Upper lobe of left lung (tissue), 4 donors: ENCODE data around the gene PDZD8.

Experiments
- EP300 ChIP-seq, 4 donors: sonication (generic); formaldehyde crosslinking; IDR thresholded peaks; one replicate each; pipeline ENCODE4 v1.5.1; 2017; ENCODE audit warnings: antibody characterized with exemption in 4 of 4, control low read depth in 2 of 4
- TF ChIP-seq, protein P1 (sequence below), 6 experiments: fragments of 450-650 bp in 4 of 6; fragments of 200-600 bp in 2 of 6; sonication (generic) in 2 of 6; IDR thresholded peaks; one replicate each; pipeline ENCODE4 v1.5.1; 2016 to 2019; ENCODE audit warnings: antibody characterized with exemption in 6 of 6

DNA sequence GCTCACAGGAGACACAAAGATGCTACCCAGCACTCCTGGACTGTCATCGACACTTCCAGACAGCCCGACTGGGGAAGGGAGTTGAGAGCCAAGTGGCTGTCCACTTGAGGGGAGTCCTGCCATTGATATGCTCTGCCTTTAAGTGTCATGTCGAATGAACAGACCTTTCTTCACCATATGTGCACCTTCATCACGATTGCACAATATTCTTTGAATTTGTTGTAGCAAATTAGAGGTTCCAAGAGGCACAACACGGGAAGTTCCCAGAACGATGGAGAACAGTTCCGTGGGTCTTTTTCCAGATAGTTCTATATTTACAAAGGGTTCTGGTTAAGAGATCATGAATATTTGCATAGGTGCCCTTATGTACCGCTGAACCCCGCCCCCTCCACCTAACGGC is 118.3 kb downstream of the PDZD8 start:
- TF ChIP-seq, protein P1, sequence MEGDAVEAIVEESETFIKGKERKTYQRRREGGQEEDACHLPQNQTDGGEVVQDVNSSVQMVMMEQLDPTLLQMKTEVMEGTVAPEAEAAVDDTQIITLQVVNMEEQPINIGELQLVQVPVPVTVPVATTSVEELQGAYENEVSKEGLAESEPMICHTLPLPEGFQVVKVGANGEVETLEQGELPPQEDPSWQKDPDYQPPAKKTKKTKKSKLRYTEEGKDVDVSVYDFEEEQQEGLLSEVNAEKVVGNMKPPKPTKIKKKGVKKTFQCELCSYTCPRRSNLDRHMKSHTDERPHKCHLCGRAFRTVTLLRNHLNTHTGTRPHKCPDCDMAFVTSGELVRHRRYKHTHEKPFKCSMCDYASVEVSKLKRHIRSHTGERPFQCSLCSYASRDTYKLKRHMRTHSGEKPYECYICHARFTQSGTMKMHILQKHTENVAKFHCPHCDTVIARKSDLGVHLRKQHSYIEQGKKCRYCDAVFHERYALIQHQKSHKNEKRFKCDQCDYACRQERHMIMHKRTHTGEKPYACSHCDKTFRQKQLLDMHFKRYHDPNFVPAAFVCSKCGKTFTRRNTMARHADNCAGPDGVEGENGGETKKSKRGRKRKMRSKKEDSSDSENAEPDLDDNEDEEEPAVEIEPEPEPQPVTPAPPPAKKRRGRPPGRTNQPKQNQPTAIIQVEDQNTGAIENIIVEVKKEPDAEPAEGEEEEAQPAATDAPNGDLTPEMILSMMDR (IDR thresholded peaks at IDR 0.05), result no peak
- no peak for TF ChIP-seq EP300 (IDR thresholded peaks at IDR 0.05)
